Left colon (tissue), 2 donors: Measurements from ENCODE around the gene AP2A1. TPM values are rescaled to one million over a fixed set of nuclear protein-coding genes. Genes with fewer than 3 reads are reported as not detected.
"Not testable (repeated sequence)": the region's sequence is repeated elsewhere in the genome, so short reads cannot be mapped to it uniquely, and the experiment has no call there.

Source experiments
- ATAC-seq: fragments of 200-7000 bp; cut with Tn5 transposase; one replicate; pipeline ENCODE4 v1.9.1; 2020; ENCODE audit warnings: mild to moderate bottlenecking, moderate library complexity
- DNase-seq, 2 donors: peaks; one replicate each; pipeline ENCODE4 v3.0.0-alpha.2; 2020
- intact Hi-C, 2 donors: fragments of 100-400 bp; cut with DNase I in 1 of 2; cut with micrococcal nuclease in 1 of 2; formaldehyde crosslinking; loops; one replicate each; pipeline versions ENCODE4 v1.11.2 to v1.14.0; 2022; cut with DNase I, micrococcal nuclease
- total RNA-seq, 2 donors: library from RNA; stranded (reverse); fragmentation: NEBNext Ultra II Directional; extraction: Animal tissue kit (Norgen Biotek cat#: 25700); gene quantifications; one replicate each; pipeline ENCODE4 v1.2.1, GENCODE V29; 2021
- donor health status: DM: no; HTN: no; CAD: no.
- donor health status: DM: yes; HTN: yes; CAD: no.

Gene AP2A1
- total RNA-seq, 2 donors from 2014 or later, result 71.2 to 72.9 TPM

DNA sequence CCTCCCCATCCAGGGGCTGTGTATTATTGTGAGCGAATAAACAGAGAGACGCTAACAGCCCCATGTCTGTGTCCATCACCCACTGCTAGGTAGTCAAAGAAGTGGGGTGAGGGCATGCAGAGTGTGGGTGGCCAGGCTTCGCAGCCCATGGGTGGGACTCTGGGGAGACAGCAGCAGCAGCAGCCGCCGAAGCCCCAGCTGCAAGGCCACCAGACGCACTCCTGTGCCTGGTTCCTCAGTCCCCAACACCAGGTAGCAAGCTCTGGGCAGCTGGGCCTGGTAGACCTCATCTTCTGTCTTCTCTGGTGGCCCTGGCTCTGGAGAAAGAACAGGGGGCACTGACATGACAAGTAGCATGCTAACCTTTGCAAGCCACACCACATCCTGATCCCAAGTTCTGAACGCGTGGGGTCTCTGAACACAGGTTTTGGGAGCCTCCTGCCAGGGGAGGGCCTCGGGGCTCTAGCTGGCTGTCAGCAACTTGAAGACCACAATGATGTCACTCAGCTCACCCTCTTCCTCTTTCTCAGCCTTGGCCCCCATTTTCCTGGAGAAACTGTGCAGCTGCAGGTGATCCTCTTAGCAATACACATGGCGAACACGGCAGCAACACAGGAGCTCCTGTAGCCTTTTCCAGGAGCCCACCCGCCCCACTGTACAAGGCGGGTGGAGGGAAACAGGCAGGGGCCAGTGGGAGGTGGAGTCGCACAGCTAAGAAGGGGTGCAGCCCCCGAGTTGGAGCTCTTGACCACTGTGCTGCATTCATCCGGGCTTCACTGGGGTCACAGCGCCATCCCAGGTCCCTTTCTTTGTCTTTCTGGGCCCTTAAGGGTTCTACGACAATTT lies 40.5 kb downstream of the AP2A1 start:
- no peak for ATAC-seq
- intact Hi-C loops, result no loop called here
- DNase-seq, result no peak

DNA sequence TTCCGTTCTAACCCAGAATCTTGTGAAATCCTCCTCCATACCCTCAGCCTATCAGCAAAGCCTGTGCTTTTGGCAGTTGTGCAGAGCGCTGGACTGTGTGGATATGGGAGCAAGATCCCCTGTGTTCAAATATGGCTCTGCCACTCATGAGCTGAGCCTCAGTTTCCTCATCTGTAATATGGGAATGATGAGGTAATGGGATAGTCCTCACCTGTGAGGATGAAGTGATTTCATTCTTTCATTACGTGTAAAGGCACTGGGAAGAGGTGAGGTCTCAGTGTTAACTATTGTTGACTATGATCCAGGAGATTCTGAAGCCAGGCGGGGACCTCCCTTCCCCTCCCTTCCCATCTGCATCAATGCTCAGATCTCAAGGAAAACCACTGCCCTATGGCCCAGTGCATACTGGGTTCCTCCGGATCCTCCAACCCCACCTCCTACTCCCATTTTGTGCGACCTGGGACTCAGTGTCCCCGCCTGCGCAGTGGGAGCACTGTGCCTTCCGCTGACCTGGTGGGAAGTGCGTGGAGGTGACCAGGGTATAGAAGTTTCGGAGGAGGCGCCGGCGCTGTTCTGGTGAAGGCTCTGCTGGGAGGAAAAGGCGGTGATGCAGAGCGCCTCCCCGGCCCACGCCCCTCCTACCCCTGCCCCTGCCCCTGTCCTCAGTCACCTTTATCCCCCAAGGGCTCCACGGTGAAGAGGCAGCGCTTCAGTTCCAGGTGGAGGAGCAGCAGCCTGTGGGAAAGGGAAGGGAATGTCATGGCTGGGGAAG lies 41.3 kb downstream of the AP2A1 start:
- intact Hi-C loops, result no loop called here
- no peak for ATAC-seq

DNA sequence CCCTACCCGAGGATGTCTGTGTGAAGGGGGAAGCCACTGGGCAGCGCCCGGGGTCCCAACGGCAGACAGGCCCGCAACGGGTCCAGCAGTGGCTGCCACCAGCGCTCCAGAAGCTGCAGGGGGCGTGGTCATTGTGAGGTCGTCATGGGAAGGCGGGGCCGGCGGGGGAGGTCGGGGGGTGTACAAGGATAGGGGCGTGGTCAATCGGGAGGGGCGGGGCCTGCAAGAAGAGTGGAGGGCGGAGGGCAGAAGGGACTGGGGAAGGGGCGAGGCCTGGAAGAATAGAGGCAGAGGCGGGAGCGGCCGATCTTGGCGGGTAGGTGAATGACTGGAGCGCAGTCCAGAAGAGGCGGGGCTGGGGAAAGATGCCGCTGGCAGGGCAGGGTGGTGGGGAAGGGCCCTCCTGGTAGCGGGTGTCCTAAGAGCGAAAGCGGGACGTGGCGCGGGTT lies 41.9 kb downstream of the AP2A1 start:
- intact Hi-C loops, result no loop called here
- ATAC-seq (peak; percentile 72), DNase-seq (peak; percentile 93 to 97)

More for the DNA sequence above, 41.3 kb downstream of the AP2A1 start:
- no peak for DNase-seq

DNA sequence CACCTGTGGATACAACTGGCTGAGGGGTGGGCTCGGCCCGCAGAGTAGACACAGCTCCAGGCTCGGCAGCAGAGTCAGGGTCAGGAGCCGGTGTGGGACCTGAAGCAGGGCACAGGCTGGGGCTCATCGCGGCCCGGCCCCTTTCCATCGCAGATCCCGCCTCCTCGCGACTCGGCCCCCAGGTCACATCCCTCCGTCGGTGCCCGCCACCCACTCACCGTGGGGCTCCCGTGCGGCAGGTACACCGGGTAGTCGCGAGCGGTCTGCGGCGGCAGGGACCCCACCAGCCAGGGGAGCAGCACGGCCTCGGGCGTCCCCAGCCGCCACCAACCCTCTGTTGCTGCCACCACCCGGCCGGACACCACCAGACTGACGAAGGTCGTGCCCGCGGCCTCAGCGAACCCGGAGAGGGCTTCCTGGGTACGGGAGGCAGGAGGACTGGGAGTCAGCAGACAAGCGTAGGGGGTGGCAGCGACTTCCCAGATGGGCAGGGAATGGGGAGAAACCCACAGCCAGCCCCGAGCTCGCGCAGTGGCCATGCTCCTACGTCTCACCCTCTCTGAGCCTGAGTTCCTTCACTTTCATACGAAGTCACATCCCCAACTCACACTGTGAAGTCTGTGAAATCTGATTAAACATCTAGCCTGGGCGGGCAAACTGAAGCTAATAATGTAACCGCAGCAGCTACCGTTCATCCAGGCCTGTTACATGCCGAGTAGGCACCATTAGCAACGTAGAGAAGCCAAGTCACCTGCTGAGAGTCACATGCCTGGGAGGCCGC lies 42.5 kb downstream of the AP2A1 start:
- DNase-seq, result peak; percentile 59 to 67
- peak; percentile 49 for ATAC-seq
- intact Hi-C loops, result no loop called here

DNA sequence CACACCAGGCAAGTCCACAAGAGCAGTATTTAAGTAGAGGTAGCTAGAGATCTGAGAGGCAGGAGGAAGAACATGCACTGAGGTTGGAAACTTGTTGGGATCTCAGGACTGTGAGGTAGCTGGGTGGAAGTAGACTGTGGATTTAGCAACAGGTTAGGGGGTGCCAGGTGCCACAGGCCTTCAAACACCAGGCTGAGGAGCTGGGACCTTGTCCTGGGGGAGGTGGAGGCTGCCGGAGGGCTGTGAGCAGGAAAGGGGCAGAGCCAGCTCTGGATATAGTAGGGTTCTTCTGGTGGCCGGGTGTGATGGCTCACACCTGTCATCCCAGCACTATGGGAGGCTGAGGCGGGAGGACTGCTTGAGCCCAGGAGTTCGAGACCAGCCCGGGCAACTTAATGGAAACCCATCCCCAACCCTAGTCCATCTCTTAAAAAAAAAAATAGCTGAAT lies 43.2 kb downstream of the AP2A1 start:
- ATAC-seq (no peak), DNase-seq (no peak)
- intact Hi-C loops, result no loop called here

DNA sequence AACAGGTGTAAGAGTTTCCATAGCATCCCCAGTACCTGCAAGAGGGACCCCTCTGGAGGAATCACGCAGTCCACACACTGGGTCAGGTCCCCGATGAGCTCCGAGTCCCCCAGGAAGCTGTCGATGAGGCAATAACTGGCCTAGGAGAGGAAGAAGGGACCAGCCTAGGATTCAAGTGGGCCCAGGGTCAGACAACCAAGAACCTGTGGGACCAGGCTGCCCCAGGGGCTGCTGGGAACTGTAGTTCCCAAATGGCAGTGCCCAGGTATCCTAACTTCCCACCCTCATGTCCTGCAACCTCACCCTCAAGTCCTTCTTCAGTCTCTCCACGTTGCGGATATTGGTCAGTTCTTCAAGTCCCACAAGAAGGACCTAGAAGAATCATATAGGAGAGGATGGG lies 44.5 kb downstream of the AP2A1 start:
- DNase-seq, result no peak
- intact Hi-C loops, result no loop called here

DNA sequence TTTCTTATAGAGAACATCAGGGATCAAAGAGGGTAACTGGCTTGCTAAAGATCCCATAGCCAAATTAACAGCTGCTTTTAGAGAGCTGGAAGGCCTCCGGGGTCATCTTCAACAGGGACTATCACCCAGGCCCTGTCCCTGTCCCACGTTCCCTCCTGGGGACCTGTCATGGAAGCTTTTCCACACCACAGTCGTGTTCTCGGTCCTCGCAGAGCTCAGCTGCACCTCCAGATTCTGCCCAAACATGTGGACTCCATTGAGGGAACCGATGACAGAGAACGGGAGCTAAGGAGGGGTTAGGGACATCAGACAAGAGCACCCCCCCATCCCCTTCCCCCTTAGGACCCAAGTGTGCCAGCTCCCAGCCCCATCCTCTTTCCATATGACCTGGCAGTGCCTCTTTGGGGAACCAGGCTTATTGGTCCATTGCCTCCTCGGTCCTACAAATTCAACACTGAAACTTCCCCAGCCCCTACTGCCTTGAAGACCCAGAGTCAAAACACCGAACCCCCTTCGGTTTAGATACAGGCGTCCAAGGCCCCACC lies 45.7 kb downstream of the AP2A1 start:
- DNase-seq, result no peak
- intact Hi-C loops, result no loop called here
- ATAC-seq, result no peak

More for the DNA sequence above, 44.5 kb downstream of the AP2A1 start:
- ATAC-seq, result no peak

DNA sequence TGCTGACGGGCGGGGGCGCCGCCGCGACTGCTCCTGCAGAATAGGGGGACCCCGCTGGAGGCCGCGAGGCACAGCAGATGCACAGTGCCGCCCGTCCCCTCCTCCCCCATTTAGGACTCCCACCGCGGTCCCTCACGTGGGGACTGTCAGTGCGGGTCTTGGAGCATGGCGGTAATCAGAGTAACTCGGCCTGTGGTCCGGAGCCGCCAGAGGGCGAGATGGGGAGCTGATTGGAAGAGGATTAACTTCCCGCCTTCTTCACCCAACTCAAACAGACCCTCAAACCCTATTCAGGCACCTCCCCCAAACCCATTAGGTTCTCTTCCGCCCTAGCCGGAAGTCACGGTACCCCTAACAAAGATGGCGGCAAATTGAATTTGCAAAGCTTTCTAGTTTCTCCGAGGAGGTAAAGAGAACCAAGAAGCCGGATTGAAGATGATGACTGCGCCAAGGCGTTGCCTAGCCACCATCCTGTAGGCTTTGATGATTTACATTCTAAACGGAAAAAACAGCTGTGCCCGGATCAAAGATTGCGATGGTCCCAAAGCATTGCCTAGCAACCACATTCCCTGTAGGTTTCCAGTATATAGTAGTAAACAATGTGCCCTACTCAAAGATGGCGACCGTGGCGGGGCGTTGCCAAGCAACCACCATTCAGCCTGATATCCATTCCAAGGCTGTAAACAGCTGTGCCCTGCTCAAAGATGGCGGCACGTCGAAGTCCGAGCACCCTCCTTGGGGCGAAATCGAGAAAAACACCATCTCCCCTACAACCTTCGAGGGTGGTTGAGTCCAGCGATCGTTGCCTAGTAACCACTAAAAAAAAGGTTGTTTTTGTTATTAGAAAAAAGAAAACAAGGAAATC lies 46.4 kb downstream of the AP2A1 start, which contains the start of gene FUZ:
FUZ (minus strand) TSS at position 296 of the 865 bp plus-strand sequence; CDS start at position 110, 186 bp downstream.
- ATAC-seq (peak; percentile 72), DNase-seq (peak; percentile 96 to 97)
- intact Hi-C loops, result no loop called here

DNA sequence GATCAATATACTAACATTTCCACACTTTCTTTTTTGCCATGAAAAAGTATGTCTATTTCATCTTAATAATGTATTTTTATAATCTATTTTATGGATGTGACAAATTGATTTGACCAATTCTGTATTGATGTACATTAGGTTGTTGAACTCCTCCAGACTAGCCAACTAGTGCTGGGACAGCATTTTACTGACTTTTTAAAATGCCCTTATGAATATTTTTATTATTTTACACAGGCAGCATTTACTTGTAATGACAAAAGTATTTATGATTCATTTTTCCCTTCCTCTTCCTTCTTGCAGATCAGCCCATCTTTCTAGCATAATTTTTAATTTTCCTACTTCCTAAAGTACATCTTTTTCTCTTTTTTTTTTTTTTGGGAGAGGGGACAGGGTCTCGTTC lies 47.2 kb downstream of the AP2A1 start:
- intact Hi-C loops, result no loop called here
- DNase-seq (no peak), ATAC-seq (no peak)

DNA sequence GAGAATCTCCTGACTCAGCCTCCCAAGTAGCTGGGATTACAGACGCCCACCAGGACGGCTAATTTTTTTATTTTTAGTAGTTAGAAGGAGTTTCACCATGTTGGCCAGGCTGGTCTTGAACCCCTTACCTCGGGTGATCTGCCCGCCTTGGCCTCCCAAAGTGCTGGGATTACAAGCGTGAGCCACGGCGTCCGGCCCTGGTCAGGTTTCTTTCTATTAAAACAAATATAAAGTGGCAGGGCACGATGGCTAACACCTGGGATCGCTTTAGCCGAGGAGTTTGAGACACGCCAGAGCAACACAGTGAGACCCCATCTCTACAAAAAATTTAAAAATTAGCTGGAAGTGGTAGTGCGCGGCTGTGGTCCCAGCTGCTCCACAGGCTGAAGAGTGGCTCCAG lies 49.8 kb downstream of the AP2A1 start:
- ATAC-seq (no peak), DNase-seq (no peak)
- intact Hi-C loops, result no loop called here

DNA sequence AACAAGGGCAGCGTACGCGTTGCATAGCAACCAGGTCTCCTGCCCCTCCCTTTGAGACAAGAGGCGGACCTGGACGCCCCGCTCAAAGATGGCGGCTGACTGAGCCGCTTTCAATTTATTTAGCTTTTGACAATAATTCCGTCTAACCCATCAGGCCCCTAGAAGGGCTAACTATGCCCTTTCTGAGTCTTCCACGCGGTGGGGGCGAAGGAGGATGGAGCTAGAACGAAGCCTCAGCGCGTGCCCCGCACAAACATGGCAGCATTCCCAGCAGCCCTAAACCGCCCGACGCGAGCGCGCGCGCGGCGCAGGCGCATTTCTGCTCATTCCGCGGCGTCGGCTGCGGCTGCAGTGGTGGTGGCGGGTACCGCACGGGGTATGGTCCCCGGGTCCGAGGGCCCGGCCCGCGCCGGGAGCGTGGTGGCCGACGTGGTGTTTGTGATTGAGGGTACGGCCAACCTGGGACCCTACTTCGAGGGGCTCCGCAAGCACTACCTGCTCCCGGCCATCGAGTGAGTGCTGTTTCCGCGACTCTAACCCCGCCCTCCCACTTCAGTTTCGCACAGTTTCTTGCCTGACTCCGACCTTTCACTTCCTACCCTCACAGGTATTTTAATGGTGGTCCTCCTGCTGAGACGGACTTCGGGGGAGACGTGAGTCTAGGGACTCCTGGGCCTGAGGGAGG lies 51.3 kb downstream of the AP2A1 start, which contains the start of gene MED25:
MED25 (plus strand) TSS at position 326 of the 685 bp plus-strand sequence; CDS start at position 379, 53 bp downstream.
- peak; percentile 73 to 91 for DNase-seq
- ATAC-seq, result peak; percentile 82
- intact Hi-C loops, result no loop called here

DNA sequence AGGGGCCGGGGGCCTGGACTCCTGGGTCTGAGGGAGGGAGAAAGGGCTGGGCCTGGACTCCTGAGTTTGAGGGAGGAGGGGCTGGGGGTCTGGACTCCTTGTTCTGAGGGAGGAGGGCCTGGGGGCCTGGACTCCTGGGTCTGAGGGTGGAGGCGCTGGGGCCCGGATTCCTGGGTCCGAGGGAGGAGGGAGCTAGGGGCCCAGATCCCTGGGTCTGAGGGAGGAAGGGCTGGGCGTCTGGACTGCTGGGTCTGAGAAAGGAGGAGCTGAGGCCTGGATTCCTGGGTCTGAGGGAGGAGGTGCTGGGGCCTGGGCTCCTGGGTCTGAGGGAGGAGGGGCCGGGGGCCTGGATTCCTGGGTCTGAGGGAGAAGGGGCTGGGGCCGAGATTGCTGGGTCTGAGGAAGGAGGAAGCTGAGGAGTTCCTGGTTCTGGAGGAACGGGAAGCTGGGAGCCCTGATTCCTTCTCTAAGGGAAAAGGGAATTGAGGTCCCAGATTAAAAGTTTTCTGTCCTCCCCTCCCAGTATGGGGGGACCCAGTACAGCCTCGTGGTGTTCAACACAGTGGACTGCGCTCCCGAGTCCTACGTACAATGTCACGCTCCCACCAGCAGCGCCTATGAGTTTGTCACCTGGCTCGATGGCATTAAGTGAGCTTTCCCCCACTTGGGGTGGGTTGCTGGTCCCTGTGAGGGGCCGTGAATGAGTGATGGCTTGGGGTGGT lies 52.0 kb downstream of the AP2A1 start:
- intact Hi-C loops, result no loop called here
- peak in 1 of 2 donors; percentile 31 for DNase-seq
- peak; percentile 5 for ATAC-seq

DNA sequence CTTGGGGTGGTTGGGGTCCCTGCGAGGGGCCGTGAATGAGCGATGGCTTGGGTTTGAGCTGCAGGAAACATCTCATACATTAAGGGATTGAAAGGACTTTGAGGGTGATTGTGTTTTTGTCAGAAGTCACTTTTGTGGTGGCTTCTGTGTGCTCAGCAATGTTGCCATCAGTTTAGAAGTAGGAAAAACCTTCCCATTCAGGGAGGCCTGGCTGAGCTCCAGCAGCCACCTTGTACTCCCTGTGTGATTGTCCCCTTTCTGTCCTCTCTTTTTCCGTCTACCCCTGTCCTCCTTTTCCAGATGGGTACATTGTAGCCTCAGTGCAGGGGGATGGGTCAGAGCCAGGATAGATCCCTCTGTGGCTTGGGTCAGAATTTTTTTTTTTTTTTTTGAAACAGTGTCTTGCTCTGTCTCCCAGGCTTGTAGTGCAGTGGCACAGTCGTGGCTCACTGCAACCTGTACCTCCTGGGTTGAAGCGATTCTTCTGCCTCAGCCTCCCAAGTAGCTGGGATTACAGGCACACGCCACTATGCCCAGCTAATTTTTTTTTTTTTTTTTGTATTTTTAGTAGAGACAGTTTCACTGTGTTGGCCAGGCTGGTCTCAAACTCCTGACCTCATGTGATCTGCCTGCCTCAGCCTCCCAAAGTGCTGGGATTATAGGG lies 52.8 kb downstream of the AP2A1 start:
- ATAC-seq, DNase-seq, intact Hi-C loops: not testable (repeated sequence)

DNA sequence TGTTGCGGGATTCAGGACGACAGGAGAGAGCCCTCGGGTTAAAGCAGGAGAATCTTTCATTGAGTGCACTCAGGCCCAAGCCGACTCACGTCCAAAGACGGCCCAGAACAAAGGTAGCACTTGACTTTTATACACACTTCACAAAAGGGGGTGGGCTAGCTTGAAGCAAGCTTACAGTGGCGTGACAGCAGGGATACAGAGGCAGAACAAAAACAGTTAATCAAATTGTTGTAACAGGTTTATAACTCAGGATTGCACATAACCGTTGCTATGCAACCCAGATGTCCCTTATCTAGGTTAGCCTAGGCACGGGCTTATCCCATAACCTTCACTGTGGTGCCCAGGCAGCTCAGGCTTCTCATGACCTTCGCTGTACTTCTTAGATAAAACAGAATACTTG lies 53.3 kb downstream of the AP2A1 start:
- intact Hi-C loops, result no loop called here
- ATAC-seq (no peak), DNase-seq (no peak)

DNA sequence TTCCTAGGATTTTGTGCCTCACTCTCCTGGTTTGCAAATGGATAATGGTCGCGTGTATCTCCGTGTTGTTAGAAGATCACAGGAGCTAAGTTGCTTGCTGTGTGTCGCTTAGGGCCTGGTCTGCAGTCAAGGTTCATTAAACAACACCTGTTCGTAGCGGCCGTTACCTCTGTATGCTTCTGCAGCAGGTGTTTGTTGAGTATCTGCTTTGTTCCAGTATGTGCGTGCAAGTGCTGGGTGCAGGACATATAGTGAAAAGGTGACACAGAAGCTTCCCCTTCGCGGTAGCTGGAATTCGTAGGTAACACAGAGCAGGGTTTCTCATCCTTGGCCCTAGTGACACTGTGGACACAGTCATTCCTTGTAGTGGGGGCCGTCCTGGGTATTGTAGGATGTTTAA lies 56.7 kb downstream of the AP2A1 start:
- ATAC-seq (no peak), DNase-seq (no peak)
- intact Hi-C loops, result no loop called here

DNA sequence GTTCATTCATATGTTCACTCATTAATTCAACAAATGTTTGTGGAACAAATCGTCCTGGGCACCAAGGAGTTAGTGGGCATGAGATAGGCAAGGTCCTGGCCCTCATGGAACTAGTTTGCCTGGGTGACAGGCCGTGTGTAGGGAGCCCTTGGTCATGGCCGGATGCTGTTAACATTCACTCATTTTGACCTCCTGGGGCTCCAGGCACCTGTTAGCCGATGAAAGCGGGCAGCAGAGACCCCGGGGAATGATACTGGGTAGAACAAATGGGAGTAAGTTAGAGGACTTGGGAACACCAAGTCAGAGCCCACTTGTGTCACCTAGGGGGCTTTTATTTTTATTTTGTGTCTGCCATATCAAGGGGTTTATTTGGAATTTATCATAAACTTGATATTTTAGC lies 57.9 kb downstream of the AP2A1 start:
- intact Hi-C loops, result no loop called here
- no peak for ATAC-seq
- no peak for DNase-seq
